HG02840 (cell line): ENCODE measurements around the gene ALK.

Experiments used
- ATAC-seq: cut with Tn5 transposase; IDR thresholded peaks from one replicate; pipeline ENCODE4 v1.9.1; 2021; ENCODE audit warnings: mild to moderate bottlenecking, moderate library complexity, moderate number of reproducible peaks; ENCODE audit not compliant: unreplicated experiment, low FRiP score

Gene ALK

DNA sequence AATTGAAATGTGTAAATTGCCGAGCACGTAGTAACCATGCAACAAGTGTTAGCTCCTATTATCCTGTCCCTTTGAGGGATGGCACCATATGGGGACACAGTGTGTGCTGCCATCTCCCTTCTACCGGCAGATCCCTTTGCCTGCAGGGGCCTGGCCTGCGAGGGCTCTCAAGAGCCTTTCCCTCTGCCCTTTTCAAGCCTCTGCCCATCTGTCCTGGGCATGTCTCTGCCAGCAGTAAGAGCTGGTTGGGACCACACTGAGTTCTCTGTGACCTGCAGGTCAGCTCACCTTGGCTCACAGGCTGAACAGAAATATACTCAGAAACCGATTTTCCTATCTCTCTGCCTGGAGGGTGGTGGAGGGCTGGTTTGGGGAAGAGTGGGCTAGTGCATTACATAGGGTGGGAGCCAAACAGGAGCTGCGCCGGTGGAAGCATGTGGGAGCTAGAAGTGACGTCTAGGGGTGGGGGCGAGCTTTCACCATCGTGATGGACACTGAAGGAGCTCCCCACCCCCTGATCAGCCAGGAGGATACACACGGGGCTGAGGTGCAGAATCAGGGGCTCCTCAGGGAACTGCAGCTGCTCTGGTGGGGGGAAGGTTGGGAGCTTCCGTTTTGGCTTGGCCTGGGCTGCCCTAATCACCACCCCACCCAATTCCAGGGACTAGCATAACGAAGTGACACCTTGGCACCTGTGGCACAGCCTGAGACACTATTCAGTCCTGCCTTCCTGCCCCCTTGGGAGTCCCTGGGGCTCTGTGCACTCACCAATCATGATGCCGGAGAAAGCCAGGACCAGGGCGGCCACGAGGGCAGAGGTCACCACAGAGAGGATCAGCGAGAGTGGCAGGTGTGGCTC is 696.5 kb downstream of the ALK start:
- no peak for ATAC-seq

DNA sequence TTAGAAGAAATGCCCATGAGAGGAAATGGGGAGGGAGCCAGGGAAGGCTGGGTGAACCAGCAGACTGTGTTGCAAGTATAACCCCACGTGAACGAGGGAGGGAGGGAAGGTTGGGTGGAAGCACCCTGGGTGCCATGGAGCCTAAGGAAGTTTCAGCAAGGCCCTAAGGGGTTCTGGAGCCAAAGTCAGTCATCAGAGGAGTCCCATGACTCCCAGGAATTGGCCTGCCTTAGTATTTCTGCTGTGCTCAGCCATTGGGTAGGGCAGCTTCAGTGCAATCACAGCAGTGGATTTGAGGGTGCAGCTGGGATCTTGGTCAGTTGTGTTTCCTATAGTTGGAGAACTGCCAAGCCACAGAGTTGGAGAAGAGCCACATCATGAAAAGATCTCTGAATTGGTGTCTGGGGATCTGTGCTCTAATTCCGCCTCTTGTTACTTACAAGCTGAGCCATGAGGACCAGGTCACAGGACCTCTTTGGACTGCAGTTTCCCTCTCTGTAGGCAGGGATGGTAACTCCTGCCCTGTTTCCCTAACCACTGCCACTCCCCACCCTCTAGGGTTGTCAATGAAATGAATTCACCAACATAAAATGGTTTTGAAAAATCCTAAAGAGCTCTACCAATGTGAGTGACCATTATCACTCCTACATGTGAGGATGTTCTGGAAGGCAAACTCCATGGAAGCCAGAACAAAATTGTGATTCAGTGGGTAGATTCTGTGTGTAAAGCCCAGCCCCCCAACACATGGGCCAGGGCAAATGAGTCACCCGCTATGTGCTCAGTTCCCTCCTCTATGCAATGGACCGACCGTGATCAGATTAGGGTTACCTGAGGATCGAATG is 697.3 kb downstream of the ALK start:
- no peak for ATAC-seq

DNA sequence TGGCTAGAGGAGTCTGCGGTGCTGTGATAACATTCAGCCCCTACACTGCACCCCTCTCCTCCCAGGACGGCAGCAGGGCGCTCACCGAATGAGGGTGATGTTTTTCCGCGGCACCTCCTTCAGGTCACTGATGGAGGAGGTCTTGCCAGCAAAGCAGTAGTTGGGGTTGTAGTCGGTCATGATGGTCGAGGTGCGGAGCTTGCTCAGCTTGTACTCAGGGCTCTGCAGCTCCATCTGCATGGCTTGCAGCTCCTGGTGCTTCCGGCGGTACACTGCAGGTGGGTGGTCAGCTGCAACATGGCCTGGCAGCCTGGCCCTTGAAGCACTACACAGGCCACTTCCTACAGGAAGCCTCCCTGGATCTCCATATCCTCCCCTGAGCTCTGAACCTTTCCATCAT is 698.1 kb downstream of the ALK start:
- no peak for ATAC-seq

DNA sequence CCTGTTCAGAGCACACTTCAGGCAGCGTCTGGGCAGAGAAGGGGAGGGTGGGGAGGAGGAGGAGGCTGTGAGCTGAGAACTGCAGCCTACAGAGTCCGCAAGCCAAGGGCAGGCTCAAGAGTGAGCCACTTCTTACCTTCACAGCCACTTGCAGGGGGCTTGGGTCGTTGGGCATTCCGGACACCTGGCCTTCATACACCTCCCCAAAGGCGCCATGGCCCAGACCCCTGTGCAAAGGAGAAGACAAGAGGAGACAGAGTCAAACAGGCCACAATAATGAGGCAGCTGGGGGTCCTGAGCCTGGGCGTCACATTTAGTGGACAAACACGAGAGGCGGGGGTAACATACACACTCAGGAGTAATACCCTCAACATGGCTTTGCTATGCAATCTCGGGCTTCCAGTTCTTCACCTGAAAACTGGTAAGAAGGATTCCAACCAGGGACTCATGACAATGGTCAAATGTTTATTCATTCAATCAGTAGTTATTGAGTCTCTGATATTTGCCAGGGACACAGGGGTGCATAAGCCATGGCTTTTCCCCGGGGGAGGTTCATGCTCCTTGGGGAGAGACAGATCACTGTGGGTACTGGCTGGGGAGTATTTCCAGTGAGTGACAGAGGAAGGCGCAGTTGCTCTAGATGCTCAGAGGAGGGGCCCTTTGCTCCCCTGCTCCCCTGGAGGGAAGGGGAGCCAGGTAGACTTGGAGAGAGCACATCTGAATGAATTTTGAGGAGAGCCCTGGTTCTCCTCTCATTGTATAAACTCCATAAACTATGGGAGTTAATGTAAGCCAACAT is 698.8 kb downstream of the ALK start:
- no peak for ATAC-seq

DNA sequence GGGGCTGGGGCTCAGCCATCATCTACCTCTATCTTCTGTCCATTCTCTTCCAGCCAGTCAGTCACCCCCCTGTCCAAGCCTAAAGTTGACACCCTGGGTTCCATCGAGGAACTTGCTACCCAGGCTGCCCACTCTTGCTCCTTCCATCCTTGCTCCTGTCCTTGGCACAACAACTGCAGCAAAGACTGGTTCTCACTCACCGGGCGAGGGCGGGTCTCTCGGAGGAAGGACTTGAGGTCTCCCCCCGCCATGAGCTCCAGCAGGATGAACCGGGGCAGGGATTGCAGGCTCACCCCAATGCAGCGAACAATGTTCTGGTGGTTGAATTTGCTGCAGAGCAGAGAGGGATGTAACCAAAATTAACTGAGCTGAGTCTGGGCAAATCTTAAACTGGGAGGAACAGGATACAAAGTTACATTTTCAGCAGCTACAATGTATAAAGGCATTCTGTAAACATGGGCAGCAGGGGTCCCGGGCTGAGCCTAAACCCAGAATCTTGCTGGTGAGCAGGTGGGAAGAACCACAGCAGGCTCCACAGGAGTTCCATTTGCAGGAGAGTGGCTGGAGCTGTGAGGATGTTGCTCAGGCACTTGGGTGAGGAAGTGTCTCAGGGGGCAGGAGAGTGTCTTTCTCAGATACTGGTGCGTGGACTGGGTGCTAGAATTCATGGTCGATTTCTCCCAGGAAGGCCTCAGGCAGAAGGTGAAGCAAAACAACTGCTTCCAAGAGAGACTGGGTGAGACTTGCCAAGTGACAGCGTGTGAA is 700.7 kb downstream of the ALK start:
- ATAC-seq = no peak

DNA sequence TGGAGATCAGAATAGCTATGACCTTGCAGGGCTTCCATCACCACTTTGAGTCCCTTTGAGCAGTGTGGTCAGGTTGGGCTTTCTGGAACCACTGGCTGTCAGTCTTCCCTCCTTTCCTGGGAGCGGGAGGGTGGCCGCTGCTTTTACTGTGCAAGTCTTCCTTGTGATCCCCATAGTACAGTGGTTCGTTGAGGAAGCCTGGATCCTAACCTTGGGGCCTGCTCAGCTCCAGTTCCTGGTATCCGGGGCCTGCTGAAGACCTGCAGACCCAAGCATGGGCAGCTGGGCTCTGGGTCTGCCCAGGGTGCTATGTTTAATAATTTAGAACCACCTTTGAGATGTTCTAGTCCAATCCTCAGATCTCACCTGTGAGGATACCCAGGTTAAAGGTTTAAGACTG is 702.0 kb downstream of the ALK start:
- ATAC-seq = no peak

- no peak for ATAC-seq
These were observed 702.7 kb downstream of the ALK start for GRCh38 chr2:29218550-29219125.

- ATAC-seq = no peak
These were observed 703.3 kb downstream of the ALK start for GRCh38 chr2:29218071-29218470.

- no peak for ATAC-seq
These were observed 704.8 kb downstream of the ALK start for GRCh38 chr2:29216609-29216909.

DNA sequence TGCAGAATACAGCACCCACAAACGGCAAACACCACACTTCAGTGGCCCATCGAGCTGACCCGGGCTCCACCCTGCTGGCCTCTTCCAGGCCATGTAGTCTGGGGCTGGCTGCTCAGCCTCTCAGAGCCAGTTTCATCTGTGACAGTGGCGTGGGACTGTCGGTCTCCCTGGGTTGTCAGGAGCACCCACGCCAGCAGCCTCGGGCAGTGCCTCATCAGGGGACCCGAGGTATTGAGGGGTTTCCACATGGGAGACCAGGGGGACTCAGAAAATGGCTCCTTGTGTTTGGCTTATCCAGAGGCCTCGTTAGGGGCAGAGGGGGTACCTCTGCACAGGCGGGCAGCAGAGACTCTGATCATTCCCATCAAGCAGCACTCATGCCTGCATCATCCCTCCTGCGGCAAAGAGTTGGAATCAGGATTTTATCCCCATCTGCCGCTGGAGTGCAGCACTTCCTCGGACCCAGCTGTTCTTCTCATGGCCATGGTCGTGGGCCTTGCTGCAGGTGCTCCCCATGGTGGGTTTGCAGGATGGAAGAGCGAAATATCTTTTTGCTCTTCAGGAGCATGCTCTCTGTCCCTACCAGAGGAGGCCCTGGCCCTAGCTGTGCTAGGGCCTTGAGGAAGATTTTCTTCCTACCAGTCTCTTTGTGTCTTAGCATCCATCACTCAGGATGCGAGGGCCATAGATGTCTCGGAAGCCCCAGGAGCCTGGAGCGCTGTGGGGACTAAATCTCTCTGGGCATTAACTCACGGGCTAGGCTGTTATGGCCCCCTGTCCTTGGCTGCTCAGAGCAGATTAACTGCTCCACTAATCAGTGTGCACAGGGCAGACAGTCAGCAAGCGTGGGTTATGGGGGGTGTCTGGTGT is 705.4 kb downstream of the ALK start:
- no peak for ATAC-seq

- ATAC-seq = no peak
These were observed 706.3 kb downstream of the ALK start for GRCh38 chr2:29215073-29215472.

GRCh38 chr2:29213888-29214291 is 707.5 kb downstream of the ALK start:
- no peak for ATAC-seq

DNA sequence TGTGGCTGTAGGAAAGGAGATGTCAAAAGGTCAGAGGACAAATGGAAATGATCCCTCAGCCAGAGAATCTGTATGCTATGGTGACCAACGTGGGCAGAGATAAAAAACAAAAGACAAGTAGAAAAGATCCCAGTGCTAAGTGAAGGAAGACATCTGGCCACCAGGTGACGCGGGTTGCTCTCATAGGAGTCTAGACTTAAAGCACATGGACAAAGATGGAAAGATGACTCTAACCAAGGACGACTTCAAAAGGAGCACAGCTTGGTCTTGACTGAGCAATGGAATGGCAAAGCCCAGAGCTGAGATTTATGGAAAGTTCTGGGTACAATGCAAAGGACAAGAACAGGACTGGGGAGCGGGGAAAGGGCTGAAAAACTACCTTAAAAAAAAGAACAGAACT is 709.4 kb downstream of the ALK start:
- ATAC-seq = no peak

GRCh38 chr2:29209551-29209950 is 711.8 kb downstream of the ALK start:
- no peak for ATAC-seq

DNA sequence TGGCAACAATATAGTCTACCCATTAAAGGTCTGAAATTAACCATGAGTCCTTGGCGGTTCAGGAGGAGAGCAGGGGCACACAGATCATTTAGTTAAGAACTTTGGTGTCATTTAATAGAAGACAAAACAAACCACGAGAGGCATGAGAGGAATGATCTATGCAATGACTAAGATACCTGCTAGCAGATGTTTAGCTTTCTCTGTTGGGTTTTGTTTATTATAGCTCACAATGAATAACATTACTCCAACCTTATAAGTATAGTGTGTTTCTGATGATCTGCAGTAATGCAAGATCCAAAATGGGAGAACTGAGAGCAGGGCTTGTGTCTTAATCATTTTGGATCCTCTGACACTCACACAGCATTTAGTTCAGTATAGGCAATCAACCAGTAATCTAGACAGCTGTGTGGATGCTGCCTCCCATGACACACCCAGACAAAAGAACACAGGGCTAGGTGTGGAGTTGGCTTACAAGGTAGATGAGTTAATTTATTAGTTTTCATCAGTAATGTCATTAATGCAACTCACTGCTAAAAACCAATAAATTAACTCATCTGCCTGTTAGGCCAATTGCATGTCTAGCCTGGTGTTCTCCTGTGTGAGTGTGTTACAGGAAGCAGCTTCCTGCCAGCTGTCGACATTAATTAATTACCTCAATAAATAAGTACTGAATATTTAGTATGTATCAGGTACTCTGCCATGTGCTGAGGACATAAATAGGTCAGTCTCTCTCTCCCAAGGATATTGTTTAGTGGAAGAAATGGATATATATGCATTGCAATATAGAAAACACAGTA is 713.8 kb downstream of the ALK start:
- no peak for ATAC-seq

DNA sequence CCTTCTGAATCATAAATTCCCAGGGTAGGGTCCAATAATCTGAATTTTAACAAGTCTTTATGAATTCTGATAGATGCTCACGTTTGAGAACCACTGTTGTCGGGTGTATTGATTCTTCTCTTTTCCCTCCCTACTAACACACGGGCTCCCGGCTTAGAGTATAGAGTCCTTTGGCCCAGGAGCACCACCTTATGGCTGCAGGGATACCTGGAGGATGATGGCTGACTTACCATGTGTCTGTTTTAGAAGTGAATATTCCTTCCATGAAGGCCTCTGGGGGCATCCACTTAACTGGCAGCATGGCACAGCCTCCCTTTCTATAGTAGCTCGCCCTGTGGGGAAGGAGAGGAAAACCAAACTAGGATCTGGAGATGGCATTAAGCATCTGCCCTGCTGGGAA is 714.4 kb downstream of the ALK start:
- no peak for ATAC-seq

DNA sequence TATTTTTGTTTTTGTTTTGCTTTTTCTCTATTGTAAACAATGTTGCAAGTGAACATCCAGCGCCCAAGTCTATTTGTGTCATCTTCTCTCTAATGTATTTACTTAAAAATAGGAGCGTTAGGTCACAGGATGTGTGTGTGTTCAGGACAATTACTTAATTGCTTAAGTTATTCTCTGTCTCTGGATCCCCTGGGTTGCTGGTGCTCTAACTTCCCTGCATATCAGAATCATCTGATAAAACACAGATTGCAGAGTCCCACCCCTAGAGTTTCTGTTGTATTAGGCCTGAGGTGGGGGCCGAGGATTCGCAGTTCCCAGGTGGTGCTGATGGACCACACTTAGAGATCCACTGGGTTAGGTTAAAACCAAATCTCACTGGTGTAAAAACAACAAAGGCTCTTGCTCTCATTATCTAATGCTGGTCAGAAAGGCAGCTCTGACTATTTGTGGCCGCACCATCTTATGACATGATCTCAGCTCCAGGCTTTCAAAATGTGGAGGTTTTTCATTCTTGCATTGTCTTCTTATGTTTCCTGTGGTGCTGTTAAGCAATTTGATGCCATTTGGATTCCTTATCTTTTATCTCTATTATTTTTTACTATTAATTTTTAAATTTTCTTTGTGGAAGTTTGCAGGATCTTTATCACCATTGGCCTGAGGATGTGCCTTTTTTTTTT is 718.4 kb downstream of the ALK start:
- ATAC-seq = no peak

DNA sequence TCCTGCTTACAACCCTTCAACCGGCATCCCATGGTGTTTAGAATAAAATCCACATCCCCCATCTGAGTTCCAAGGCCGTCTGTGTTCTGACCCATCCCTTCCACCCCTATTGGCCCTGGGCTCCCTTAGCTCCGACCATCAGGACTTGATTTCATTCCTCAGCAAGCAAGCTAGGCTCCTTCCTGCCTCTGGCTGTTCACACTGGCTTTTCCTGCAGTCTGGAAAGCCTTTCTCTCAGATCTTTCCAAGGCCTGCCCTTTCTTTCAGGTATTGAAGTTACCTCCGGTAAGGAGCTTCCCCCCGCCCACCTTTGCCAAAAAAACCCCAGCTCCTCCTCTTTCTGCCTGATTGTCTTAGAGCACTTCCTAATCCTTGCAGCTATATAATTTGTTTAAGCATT is 719.4 kb downstream of the ALK start:
- ATAC-seq = no peak
